Measurements from ENCODE around the gene NELL1. TPM values are rescaled to one million over a fixed set of nuclear protein-coding genes. Genes with fewer than 3 reads are reported as not detected.

Gene NELL1
- total RNA-seq, 6 experiments from 2014 or later: not detected

DNA sequence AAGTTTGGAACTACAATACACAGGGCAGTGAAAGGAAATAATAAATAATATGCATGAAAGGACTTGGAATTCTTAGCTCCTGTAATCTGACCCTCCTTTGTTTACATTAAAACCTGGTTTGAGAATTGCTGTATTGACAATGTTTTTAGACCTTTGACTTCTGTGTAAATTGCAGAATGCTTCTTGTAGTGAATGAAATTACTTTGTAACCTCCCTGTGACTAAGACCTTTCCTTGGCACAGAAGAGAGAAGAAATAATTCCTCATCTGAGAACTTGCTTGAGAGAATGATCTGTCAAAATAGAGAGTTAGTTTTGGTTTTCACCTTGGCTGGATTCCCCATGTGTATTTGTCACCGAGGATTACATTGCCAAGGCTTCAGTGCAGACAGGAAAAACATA, 883.5 kb downstream of the NELL1 start:
- no peaks in the 10 kb centered on the region for H3K36me3 Mint-ChIP-seq (ENCODE audit: low read depth)
- H3K27me3 Mint-ChIP-seq (ENCODE audit: insufficient read depth): no peaks in the 10 kb centered on the region; the same call in 1 of the 2 replicates
- TF ChIP-seq, protein P1, sequence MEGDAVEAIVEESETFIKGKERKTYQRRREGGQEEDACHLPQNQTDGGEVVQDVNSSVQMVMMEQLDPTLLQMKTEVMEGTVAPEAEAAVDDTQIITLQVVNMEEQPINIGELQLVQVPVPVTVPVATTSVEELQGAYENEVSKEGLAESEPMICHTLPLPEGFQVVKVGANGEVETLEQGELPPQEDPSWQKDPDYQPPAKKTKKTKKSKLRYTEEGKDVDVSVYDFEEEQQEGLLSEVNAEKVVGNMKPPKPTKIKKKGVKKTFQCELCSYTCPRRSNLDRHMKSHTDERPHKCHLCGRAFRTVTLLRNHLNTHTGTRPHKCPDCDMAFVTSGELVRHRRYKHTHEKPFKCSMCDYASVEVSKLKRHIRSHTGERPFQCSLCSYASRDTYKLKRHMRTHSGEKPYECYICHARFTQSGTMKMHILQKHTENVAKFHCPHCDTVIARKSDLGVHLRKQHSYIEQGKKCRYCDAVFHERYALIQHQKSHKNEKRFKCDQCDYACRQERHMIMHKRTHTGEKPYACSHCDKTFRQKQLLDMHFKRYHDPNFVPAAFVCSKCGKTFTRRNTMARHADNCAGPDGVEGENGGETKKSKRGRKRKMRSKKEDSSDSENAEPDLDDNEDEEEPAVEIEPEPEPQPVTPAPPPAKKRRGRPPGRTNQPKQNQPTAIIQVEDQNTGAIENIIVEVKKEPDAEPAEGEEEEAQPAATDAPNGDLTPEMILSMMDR (IDR thresholded peaks at IDR 0.05): no peak
- no peak for DNase-seq
- peaks cover 41% of the 10 kb centered on the region for H3K9me3 Mint-ChIP-seq
- no peak overlapping the region for H3K27ac Mint-ChIP-seq
- H3K4me3 Mint-ChIP-seq: no peak overlapping the region
- no peaks in the 10 kb centered on the region for H3K4me1 Mint-ChIP-seq (ENCODE audit: low read depth)

DNA sequence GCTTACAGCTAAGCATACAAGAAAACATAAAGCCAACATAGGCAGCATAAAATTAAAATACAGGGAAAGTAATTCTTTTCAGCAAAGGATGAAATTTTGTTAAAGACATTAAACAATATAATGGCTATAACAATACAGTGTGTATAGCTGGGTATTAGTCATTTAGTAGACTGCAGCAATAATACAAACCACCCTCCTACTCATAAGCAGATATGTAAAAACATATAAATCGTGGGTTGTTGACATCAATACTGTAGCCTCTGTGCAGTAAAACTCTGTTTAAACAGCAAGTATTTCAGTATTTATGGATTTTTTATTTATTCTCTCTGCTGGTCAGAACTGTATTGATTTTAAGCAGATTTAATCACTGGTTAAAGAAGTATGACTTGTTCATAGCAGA, 884.4 kb downstream of the NELL1 start:
- H3K36me3 Mint-ChIP-seq (ENCODE audit: low read depth): no peaks in the 10 kb centered on the region
- no peaks in the 10 kb centered on the region; the same call in 1 of the 2 replicates for H3K27me3 Mint-ChIP-seq (ENCODE audit: insufficient read depth)
- peaks cover 37% of the 10 kb centered on the region for H3K9me3 Mint-ChIP-seq
- no peak for DNase-seq
- TF ChIP-seq, protein P1 (IDR thresholded peaks at IDR 0.05): no peak
- no peak overlapping the region for H3K4me3 Mint-ChIP-seq
- no peaks in the 10 kb centered on the region for H3K4me1 Mint-ChIP-seq (ENCODE audit: low read depth)
- H3K27ac Mint-ChIP-seq: no peak overlapping the region

DNA sequence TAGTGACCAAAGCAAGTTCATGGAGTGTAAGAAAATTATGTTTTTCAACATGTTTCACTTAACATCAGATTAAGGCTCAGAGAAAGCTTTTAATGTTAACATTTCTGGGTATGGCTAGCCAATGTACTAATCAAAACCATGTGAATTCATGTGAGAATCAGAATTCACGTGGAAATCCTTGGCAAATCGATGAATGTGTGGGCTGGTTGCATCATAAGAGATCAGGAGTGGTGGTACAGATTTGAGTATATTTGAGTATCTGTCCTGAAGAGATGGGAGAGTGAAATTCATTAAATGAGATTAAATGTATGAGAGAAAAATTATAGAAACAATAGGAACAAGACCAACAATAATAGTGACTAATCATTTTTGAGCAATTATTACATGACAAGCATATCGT, 884.9 kb downstream of the NELL1 start:
- Mint-ChIP-seq H3K4me1 (ENCODE audit: low read depth) (no peaks in the 10 kb centered on the region), H3K9me3 (peaks cover 41% of the 10 kb centered on the region), H3K27ac (no peak overlapping the region), H3K27me3 (ENCODE audit: insufficient read depth) (no peaks in the 10 kb centered on the region; the same call in 1 of the 2 replicates), H3K36me3 (ENCODE audit: low read depth) (no peaks in the 10 kb centered on the region), H3K4me3 (no peak overlapping the region)
- TF ChIP-seq, protein P1 (IDR thresholded peaks at IDR 0.05): no peak
- DNase-seq: no peak

DNA sequence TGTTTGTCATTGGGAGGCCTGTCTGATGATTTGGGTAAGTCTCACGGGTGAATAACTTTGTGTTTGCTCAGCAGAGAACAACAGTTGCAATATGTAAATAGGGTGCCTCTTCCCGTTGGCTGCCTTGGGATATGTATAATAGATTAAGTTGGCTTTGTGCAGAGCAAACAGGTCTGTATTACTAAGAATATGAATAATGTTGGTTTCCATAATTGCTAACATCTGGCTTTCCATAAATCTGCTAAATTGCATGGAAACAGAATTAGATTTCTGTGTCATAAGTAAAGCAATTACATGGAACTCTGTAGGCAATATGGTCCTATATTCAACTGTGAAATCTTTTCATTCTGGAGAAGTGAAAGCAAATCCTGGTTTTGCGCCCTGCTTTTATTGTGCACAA, 887.5 kb downstream of the NELL1 start:
- Mint-ChIP-seq H3K4me3 (no peak overlapping the region), H3K4me1 (ENCODE audit: low read depth) (no peaks in the 10 kb centered on the region), H3K36me3 (ENCODE audit: low read depth) (no peaks in the 10 kb centered on the region), H3K27me3 (ENCODE audit: insufficient read depth) (no peaks in the 10 kb centered on the region; the same call in 1 of the 2 replicates), H3K9me3 (peaks cover 40% of the 10 kb centered on the region), H3K27ac (no peak overlapping the region)
- DNase-seq: no peak
- TF ChIP-seq, protein P1 (IDR thresholded peaks at IDR 0.05): no peak

DNA sequence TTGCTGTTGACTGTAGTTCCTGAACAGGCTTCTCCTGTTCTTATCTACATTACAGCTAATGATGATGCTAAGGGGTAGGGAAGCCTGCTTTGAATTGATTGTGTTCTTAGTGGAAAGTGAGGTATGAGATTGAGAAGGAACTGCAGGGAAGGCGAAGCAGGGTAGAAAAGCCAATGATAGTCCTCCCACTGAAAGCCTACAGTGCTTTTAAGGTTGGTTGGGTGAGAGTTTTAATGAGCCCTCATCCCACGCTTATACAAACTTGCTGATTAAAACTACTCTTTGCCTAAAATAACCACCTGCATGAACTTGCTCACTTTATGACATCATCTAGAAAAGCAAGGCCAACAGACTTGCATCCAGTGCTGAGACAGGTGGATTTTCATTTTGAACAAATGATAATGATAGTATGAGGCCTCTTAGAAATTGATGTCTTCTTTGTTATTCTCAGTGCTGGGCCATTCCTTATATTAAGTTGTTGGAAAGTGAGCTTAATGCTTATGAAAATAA, 891.1 kb downstream of the NELL1 start:
- DNase-seq: no peak
- Mint-ChIP-seq H3K27ac (no peak overlapping the region), H3K27me3 (ENCODE audit: insufficient read depth) (no peaks in the 10 kb centered on the region; the same call in 1 of the 2 replicates), H3K4me3 (no peak overlapping the region), H3K4me1 (ENCODE audit: low read depth) (no peaks in the 10 kb centered on the region), H3K9me3 (peaks cover 44% of the 10 kb centered on the region), H3K36me3 (ENCODE audit: low read depth) (no peaks in the 10 kb centered on the region)
- TF ChIP-seq, protein P1 (IDR thresholded peaks at IDR 0.05): no peak

DNA sequence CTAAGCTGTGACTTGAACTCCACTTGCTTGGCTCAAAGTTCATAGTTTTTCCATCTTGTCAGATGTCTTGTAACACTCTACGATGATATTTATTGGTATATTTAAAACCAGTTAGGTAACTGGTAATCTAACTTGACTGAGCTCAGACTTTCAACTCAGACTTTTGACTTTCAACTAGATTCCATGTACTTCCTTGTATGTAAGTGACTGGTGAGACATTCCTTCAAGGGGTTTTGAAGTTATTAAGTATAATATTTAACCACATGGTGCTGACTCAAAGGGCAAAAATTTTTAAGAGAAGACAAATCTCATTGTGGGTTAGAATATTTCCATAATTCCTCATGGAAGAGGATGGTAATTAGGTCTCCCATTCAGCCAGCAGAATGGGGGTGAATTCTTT, 892.2 kb downstream of the NELL1 start:
- H3K4me1 Mint-ChIP-seq (ENCODE audit: low read depth): no peaks in the 10 kb centered on the region
- no peak for DNase-seq
- no peaks in the 10 kb centered on the region for H3K36me3 Mint-ChIP-seq (ENCODE audit: low read depth)
- no peak overlapping the region for H3K4me3 Mint-ChIP-seq
- no peak overlapping the region for H3K27ac Mint-ChIP-seq
- TF ChIP-seq, protein P1 (IDR thresholded peaks at IDR 0.05): no peak
- peaks cover 47% of the 10 kb centered on the region for H3K9me3 Mint-ChIP-seq
- H3K27me3 Mint-ChIP-seq (ENCODE audit: insufficient read depth): no peaks in the 10 kb centered on the region; the same call in 1 of the 2 replicates
